Tibial artery (tissue), 4 donors: ENCODE results near the gene CNTRL.

Experiments
- DNase-seq, 2 donors: peaks; one replicate each; pipeline ENCODE4 v3.0.0-alpha.2; 2019
- H3K27ac ChIP-seq, 2 donors: fragments of 200-600 bp; sonication (generic) in 1 of 2; 1 replicate in 1 of 2; 2 replicates in 1 of 2; pipeline ENCODE4 v1.5.1; 2018 to 2019; ENCODE audit warnings: mild to moderate bottlenecking in 1 of 2
- H3K27me3 ChIP-seq, 2 donors: fragments of 200-600 bp; sonication (generic) in 1 of 2; one replicate each; pipeline versions ENCODE4 v1.5.1 to v1.6.0; 2016 to 2019
- H3K36me3 ChIP-seq, 3 donors: fragments of 200-600 bp; sonication (generic) in 2 of 3; one replicate each; pipeline ENCODE4 v1.5.1; 2016 to 2019; ENCODE audit warnings: mild to moderate bottlenecking in 2 of 3
- H3K4me1 ChIP-seq, 4 donors: fragments of 200-600 bp; sonication (generic) in 2 of 4; 1 replicate in 3 of 4; 2 replicates in 1 of 4; pipeline ENCODE4 v1.5.1; 2016 to 2019
- H3K4me3 ChIP-seq, 2 donors: fragments of 200-600 bp; sonication (generic) in 1 of 2; 1 replicate in 1 of 2; 2 replicates in 1 of 2; pipeline ENCODE4 v1.5.1; 2018 to 2019; ENCODE audit warnings: mild to moderate bottlenecking in 2 of 2
- H3K9me3 ChIP-seq, 3 donors: fragments of 200-600 bp; sonication (generic) in 1 of 3; one replicate each; pipeline ENCODE4 v1.5.1; 2016 to 2019
- intact Hi-C: fragments of 100-400 bp; cut with DNase I; formaldehyde crosslinking; loops from one replicate; pipeline ENCODE4 v1.15.0; 2023; ENCODE audit warnings: low total_unique reads
- TF ChIP-seq, protein P1 (sequence below), 2 experiments: fragments of 200-600 bp in 1 of 2; fragments of 450-650 bp in 1 of 2; IDR thresholded peaks; one replicate each; pipeline ENCODE4 v1.5.1; 2017 to 2019; ENCODE audit warnings: antibody characterized with exemption in 2 of 2, mild to moderate bottlenecking in 1 of 2, moderate library complexity in 1 of 2

The CNTRL gene

DNA sequence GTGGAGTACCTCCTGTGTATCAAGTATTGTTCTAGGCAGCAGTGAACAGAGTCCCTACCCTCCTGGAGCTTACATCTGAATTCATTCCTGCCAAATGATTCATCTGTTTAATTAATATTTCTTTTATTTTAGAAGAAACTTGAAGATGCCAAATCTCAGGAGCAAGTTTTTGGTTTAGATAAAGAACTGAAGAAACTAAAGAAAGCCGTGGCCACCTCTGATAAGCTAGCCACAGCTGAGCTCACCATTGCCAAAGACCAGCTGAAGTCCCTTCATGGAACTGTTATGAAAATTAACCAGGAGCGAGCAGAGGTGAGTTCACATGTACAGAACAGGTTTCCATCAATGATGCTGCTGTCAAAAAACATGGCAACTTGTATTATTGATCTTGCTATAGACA lies 69.0 kb downstream of the CNTRL start:
- Histone ChIP-seq H3K36me3 (peaks cover 69 to 96% (median 93%) of the 10 kb centered on the region in 3 donors), H3K4me3 (no peak overlapping the region), H3K27me3 (no peaks in the 10 kb centered on the region), H3K27ac (no peak overlapping the region), H3K4me1 (no peaks in the 10 kb centered on the region), H3K9me3 (no peaks in the 10 kb centered on the region)
- intact Hi-C loops = no loop called here
- TF ChIP-seq, protein P1, sequence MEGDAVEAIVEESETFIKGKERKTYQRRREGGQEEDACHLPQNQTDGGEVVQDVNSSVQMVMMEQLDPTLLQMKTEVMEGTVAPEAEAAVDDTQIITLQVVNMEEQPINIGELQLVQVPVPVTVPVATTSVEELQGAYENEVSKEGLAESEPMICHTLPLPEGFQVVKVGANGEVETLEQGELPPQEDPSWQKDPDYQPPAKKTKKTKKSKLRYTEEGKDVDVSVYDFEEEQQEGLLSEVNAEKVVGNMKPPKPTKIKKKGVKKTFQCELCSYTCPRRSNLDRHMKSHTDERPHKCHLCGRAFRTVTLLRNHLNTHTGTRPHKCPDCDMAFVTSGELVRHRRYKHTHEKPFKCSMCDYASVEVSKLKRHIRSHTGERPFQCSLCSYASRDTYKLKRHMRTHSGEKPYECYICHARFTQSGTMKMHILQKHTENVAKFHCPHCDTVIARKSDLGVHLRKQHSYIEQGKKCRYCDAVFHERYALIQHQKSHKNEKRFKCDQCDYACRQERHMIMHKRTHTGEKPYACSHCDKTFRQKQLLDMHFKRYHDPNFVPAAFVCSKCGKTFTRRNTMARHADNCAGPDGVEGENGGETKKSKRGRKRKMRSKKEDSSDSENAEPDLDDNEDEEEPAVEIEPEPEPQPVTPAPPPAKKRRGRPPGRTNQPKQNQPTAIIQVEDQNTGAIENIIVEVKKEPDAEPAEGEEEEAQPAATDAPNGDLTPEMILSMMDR (IDR thresholded peaks at IDR 0.05) = no peak
- DNase-seq = no peak

DNA sequence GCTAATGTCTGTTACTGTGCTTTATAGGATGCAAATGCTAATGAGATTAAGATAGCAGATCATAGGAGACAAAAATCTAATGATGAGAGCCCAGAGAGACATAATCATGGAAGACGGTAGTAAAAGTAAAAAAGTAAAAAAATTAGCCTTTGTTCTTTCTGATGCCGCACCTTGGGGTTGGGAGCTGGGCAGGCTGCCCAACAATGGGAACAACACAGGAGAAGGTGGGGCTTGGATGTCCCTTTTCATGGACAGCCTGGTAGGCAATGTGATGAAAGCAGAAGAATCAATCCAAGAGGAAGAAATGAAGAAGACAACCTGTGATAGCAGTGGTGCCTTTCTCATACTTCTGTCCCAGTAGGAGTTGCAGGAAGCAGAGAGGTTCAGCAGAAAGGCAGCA lies 69.7 kb downstream of the CNTRL start:
- Histone ChIP-seq H3K36me3 (peaks cover 72 to 95% (median 94%) of the 10 kb centered on the region in 3 donors), H3K27ac (no peak overlapping the region), H3K4me3 (no peak overlapping the region), H3K27me3 (no peaks in the 10 kb centered on the region), H3K4me1 (no peaks in the 10 kb centered on the region), H3K9me3 (no peaks in the 10 kb centered on the region)
- TF ChIP-seq, protein P1 (IDR thresholded peaks at IDR 0.05) = no peak
- DNase-seq = no peak
- intact Hi-C loops = no loop called here

DNA sequence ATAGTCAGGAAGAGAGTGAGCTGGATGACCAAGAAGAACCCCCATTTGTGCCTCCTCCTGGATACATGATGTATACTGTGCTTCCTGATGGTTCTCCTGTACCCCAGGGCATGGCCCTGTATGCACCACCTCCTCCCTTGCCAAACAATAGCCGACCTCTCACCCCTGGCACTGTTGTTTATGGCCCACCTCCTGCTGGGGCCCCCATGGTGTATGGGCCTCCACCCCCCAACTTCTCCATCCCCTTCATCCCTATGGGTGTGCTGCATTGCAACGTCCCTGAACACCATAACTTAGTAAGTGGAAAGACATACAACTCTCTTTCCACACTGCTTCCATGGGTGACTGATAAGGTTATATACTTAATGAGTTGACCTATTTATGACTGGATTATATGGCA lies 75.4 kb downstream of the CNTRL start:
- Histone ChIP-seq H3K9me3 (no peaks in the 10 kb centered on the region), H3K27ac (no peak overlapping the region), H3K4me3 (no peak overlapping the region), H3K36me3 (peaks cover 51 to 83% (median 54%) of the 10 kb centered on the region in 3 donors), H3K27me3 (no peaks in the 10 kb centered on the region), H3K4me1 (no peaks in the 10 kb centered on the region)
- TF ChIP-seq, protein P1 (IDR thresholded peaks at IDR 0.05) = no peak
- DNase-seq = no peak
- intact Hi-C loops = no loop called here

DNA sequence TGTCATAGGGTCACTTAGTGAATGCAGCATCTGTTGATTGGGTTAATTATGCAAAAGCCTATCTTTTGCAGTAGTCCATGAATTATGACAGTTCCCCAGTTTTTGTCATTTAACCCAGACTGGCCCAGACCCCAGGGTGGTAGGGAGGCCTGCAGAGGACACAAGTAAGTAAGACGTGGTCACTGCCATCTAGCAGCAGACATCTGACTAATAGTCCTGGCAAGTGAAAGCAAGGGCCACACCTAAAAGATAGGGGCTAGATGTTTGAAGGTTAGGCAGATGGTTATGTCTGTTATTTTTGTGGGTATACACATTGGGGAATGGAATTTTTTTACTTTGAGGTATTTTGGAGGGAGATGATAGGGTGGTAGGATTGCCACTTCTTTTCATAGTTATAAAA lies 78.9 kb downstream of the CNTRL start:
- intact Hi-C loops = no loop called here
- Histone ChIP-seq H3K9me3 (no peaks in the 10 kb centered on the region), H3K36me3 (peaks cover 35 to 66% (median 40%) of the 10 kb centered on the region in 3 donors), H3K4me1 (peaks cover 0 to 7% (median 0%) of the 10 kb centered on the region in 4 donors), H3K27me3 (no peaks in the 10 kb centered on the region), H3K27ac (no peak overlapping the region), H3K4me3 (no peak overlapping the region)
- TF ChIP-seq, protein P1 (IDR thresholded peaks at IDR 0.05) = no peak
- no peak for DNase-seq

DNA sequence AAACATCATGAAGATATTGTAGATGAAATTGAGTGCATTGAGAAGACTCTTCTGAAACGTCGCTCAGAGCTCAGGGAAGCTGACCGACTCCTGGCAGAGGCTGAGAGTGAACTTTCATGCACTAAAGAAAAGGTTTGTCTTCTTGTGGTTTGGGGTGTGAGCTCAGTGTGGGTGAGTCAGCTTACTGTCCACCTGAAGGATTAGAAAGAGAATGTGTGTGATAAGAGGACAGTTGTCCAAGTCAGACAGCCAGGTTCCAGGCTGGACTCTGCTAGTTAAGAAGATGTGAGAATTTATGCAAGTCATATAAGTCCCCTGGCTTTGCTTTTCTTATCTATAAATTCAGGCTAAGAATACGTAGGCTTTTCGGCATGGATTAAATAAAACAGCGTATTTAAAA lies 80.0 kb downstream of the CNTRL start:
- intact Hi-C loops = no loop called here
- H3K4me3 ChIP-seq = no peak overlapping the region
- DNase-seq = no peak
- H3K27ac ChIP-seq = no peak overlapping the region
- no peaks in the 10 kb centered on the region for H3K27me3 ChIP-seq
- H3K9me3 ChIP-seq = no peaks in the 10 kb centered on the region
- H3K4me1 ChIP-seq = peaks cover 0 to 7% (median 0%) of the 10 kb centered on the region in 4 donors
- TF ChIP-seq, protein P1 (IDR thresholded peaks at IDR 0.05) = no peak
- peaks cover 32 to 65% (median 37%) of the 10 kb centered on the region in 3 donors for H3K36me3 ChIP-seq

DNA sequence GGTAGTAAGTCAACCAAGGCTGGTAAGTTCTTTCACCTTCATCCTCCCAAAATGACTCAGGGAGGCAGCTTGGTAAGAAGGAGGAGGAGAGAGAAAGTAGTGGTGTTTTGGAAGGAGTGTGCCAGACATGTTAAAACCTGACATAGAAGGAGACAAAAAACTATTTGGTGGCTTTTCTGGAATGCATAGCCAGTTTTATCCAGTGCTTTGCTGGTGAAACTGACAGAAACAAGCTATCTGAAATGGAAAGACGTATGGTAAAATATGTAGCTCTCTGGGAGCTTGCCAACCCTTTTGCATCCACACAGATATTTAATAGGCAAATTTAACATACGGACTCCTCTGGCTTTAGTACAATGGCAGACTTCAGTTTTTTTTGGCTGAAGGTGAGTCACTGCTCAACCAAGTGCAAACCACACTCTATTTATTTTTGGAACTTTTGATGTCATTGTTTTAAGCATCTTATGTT lies 81.5 kb downstream of the CNTRL start:
- intact Hi-C loops = no loop called here
- Histone ChIP-seq H3K9me3 (no peaks in the 10 kb centered on the region), H3K27me3 (no peaks in the 10 kb centered on the region), H3K4me1 (peaks cover 0 to 7% (median 0%) of the 10 kb centered on the region in 4 donors), H3K36me3 (peaks cover 30 to 67% (median 39%) of the 10 kb centered on the region in 3 donors), H3K27ac (peak overlapping the region in 1 of 2 donors; percentile 17), H3K4me3 (no peak overlapping the region)
- TF ChIP-seq, protein P1 (IDR thresholded peaks at IDR 0.05) = no peak
- no peak for DNase-seq
